ENCODE measurements around the gene CAMK1D. TPM values are rescaled to one million over a fixed set of nuclear protein-coding genes. Genes with fewer than 3 reads are reported as not detected.
A peak's percentile ranks its signal among the peaks of the same experiment; 100 is the strongest.

CAMK1D gene
- total and polyA plus RNA-seq, 8 donors, result 1.4 to 26.9 (median 3.9) TPM

GRCh38 chr10:12631216-12631615 lies 281.9 kb downstream of the CAMK1D start:
- Histone ChIP-seq H3K27ac (no peak overlapping the region), H3K4me3 (no peak overlapping the region), H3K36me3 (no peaks in the 10 kb centered on the region), H3K27me3 (no peaks in the 10 kb centered on the region), H3K9me3 (no peaks in the 10 kb centered on the region), H3K4me1 (peaks cover 0 to 17% (median 7%) of the 10 kb centered on the region in 4 donors)
- no peak for DNase-seq
- TF ChIP-seq CTCF (IDR thresholded peaks at IDR 0.05) (no peak), EP300 (IDR thresholded peaks at IDR 0.05) (no peak), POLR2A (IDR thresholded peaks at IDR 0.05) (no peak), POLR2AphosphoS5 (IDR thresholded peaks at IDR 0.05) (no peak)
- 54 to 61% (median 59%) methylated on average over 3 of the region's 3 CpGs for WGBS, 5 donors
- intact Hi-C loops (cut with DNase I; ENCODE audit: low total_unique reads), result no loop called here

GRCh38 chr10:12631787-12632562 lies 282.6 kb downstream of the CAMK1D start:
- Histone ChIP-seq H3K36me3 (no peaks in the 10 kb centered on the region), H3K27me3 (no peaks in the 10 kb centered on the region), H3K4me1 (peaks cover 0 to 17% (median 7%) of the 10 kb centered on the region in 4 donors), H3K4me3 (no peak overlapping the region), H3K9me3 (no peaks in the 10 kb centered on the region), H3K27ac (no peak overlapping the region)
- WGBS, 5 donors, result 36 to 68% (median 53%) methylated on average over 14 of the region's 14 CpGs
- intact Hi-C loops (cut with DNase I; ENCODE audit: low total_unique reads), result no loop called here
- no peak for TF ChIP-seq EP300 (IDR thresholded peaks at IDR 0.05)
- TF ChIP-seq CTCF (IDR thresholded peaks at IDR 0.05), result no peak
- TF ChIP-seq POLR2AphosphoS5 (IDR thresholded peaks at IDR 0.05), result no peak
- no peak for TF ChIP-seq POLR2A (IDR thresholded peaks at IDR 0.05)
- DNase-seq, result peak in 1 of 2 donors; percentile 39

- no peaks in the 10 kb centered on the region for H3K36me3 ChIP-seq
- no peak for DNase-seq
- intact Hi-C loops (cut with DNase I; ENCODE audit: low total_unique reads), result no loop called here
- H3K27ac ChIP-seq, result no peak overlapping the region
- no peaks in the 10 kb centered on the region for H3K27me3 ChIP-seq
- H3K4me1 ChIP-seq, result peaks cover 0 to 18% (median 8%) of the 10 kb centered on the region in 4 donors
- no peaks in the 10 kb centered on the region for H3K9me3 ChIP-seq
- WGBS, 5 donors, result 77 to 85% (median 79%) methylated on average over 11 of the region's 11 CpGs
- TF ChIP-seq EP300 (IDR thresholded peaks at IDR 0.05) (no peak), POLR2A (IDR thresholded peaks at IDR 0.05) (no peak), CTCF (IDR thresholded peaks at IDR 0.05) (no peak), POLR2AphosphoS5 (IDR thresholded peaks at IDR 0.05) (no peak)
- no peak overlapping the region for H3K4me3 ChIP-seq
Observed at GRCh38 chr10:12633776-12634620, 284.7 kb downstream of the CAMK1D start.

DNA sequence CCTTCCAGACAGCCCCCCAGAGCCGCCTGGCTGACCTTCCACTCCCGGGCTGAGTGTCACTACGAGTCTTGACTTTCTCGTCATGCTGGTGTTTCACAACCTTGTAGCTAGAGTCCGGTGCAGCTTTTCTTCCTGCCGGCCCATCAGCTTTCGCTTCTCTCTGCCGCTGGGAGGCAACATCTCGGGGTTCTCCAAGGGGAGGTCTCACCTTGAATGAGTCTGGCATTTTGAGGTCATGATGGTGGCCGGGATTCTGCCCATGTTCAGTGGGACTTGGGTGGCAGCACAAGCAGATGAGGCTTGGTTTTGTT lies 285.2 kb downstream of the CAMK1D start:
- H3K27me3 ChIP-seq, result no peaks in the 10 kb centered on the region
- intact Hi-C loops (cut with DNase I; ENCODE audit: low total_unique reads), result no loop called here
- H3K4me1 ChIP-seq, result peaks cover 0 to 17% (median 8%) of the 10 kb centered on the region in 4 donors
- no peak overlapping the region for H3K27ac ChIP-seq
- no peak for DNase-seq
- H3K4me3 ChIP-seq, result no peak overlapping the region
- WGBS, 5 donors, result 72 to 96% (median 87%) methylated on average over 9 to 10 of the region's 10 CpGs
- no peaks in the 10 kb centered on the region for H3K9me3 ChIP-seq
- TF ChIP-seq POLR2AphosphoS5 (IDR thresholded peaks at IDR 0.05) (no peak), POLR2A (IDR thresholded peaks at IDR 0.05) (no peak), EP300 (IDR thresholded peaks at IDR 0.05) (no peak), CTCF (IDR thresholded peaks at IDR 0.05) (no peak)
- no peaks in the 10 kb centered on the region for H3K36me3 ChIP-seq

All from stomach (tissue), 9 donors.